Measurements from ENCODE around the gene GOLT1A. TPM values are rescaled to one million over a fixed set of nuclear protein-coding genes. Genes with fewer than 3 reads are reported as not detected.

The GOLT1A gene
- total RNA-seq, 4 donors from 2014 or later, result 1.1 to 1.3 TPM; not detected in 2

- Histone ChIP-seq H3K27me3 (peaks cover 0 to 6% (median 3%) of the 10 kb centered on the region in 3 donors), H3K4me1 (no peaks in the 10 kb centered on the region), H3K4me3 (no peak overlapping the region), H3K36me3 (no peaks in the 10 kb centered on the region), H3K9me3 (no peaks in the 10 kb centered on the region), H3K27ac (no peak overlapping the region)
- in situ Hi-C loops (cut with MboI; ENCODE audit: low sequenced_read_pairs in 4 of 4), result loop anchor here in 1 of 4 donors (25.0 kb wide), 1 partner anchor 342 kb away; the partner anchor contains the start of gene MDM4
- no peak for ATAC-seq
- DNase-seq, result no peak
- intact Hi-C loops (cut with DNase I; ENCODE audit: low total_unique reads), result loop anchor here (5.0 kb wide), 1 partner anchor 617 kb away; no protein-coding TSS in a partner anchor
- TF ChIP-seq CTCF (IDR thresholded peaks at IDR 0.05 in 4 of 5, conservative IDR thresholded peaks at IDR 0.05 in 1 of 5) (no peak), POLR2A (IDR thresholded peaks at IDR 0.05) (no peak)
Observed at GRCh38 chr1:204170494-204171155, 43.2 kb downstream of the GOLT1A start.

GRCh38 chr1:204169858-204170257 is 43.9 kb downstream of the GOLT1A start:
- no peaks in the 10 kb centered on the region for H3K4me1 ChIP-seq
- H3K36me3 ChIP-seq, result no peaks in the 10 kb centered on the region
- H3K4me3 ChIP-seq, result no peak overlapping the region
- peaks cover 0 to 6% (median 3%) of the 10 kb centered on the region in 3 donors for H3K27me3 ChIP-seq
- H3K9me3 ChIP-seq, result no peaks in the 10 kb centered on the region
- H3K27ac ChIP-seq, result no peak overlapping the region
- DNase-seq (no peak), ATAC-seq (no peak)
- in situ Hi-C loops (cut with MboI; ENCODE audit: low sequenced_read_pairs in 4 of 4), result loop anchor here in 3 of 4 donors (5.0 to 25.0 kb wide), 5 partner anchors 32 to 342 kb away; partner anchors contain the start of gene MDM4 (in 1 of the 3)
- intact Hi-C loops (cut with DNase I; ENCODE audit: low total_unique reads), result loop anchor here (5.0 kb wide), 1 partner anchor 617 kb away; no protein-coding TSS in a partner anchor
- TF ChIP-seq POLR2A (IDR thresholded peaks at IDR 0.05), result no peak
- no peak for TF ChIP-seq CTCF (IDR thresholded peaks at IDR 0.05 in 4 of 5, conservative IDR thresholded peaks at IDR 0.05 in 1 of 5)

- Histone ChIP-seq H3K4me1 (no peaks in the 10 kb centered on the region), H3K4me3 (no peak overlapping the region), H3K27me3 (peaks cover 0 to 3% (median 0%) of the 10 kb centered on the region in 3 donors), H3K9me3 (no peaks in the 10 kb centered on the region), H3K36me3 (no peaks in the 10 kb centered on the region), H3K27ac (no peak overlapping the region)
- in situ Hi-C loops (cut with MboI; ENCODE audit: low sequenced_read_pairs in 4 of 4) (loop anchor here in 3 of 4 donors (5.0 to 25.0 kb wide), 5 partner anchors 35 to 345 kb away; partner anchors contain the start of gene MDM4 (in 1 of the 3)), intact Hi-C loops (cut with DNase I; ENCODE audit: low total_unique reads) (no loop called here)
- no peak for ATAC-seq
- TF ChIP-seq CTCF (IDR thresholded peaks at IDR 0.05 in 4 of 5, conservative IDR thresholded peaks at IDR 0.05 in 1 of 5) (no peak), POLR2A (IDR thresholded peaks at IDR 0.05) (no peak)
- DNase-seq, result no peak
Observed at GRCh38 chr1:204167730-204168129, 46.1 kb downstream of the GOLT1A start.

- DNase-seq, result no peak
- Histone ChIP-seq H3K27ac (no peak within 1 kb of the TSS), H3K36me3 (no peaks in the 10 kb centered on the region), H3K27me3 (peaks cover 0 to 3% (median 0%) of the 10 kb centered on the region in 3 donors), H3K4me1 (peaks cover 0 to 3% of the 10 kb centered on the region in 2 donors), H3K4me3 (no peak within 1 kb of the TSS), H3K9me3 (no peaks in the 10 kb centered on the region)
- intact Hi-C loops (cut with DNase I; ENCODE audit: low total_unique reads) (no loop called here), in situ Hi-C loops (cut with MboI; ENCODE audit: low sequenced_read_pairs in 4 of 4) (loop anchor here in 3 of 4 donors (5.0 to 25.0 kb wide), 5 partner anchors 36 to 346 kb away; partner anchors contain the start of gene MDM4 (in 1 of the 3))
- TF ChIP-seq POLR2A (IDR thresholded peaks at IDR 0.05), result no peak
- ATAC-seq, result no peak
Observed at GRCh38 chr1:204166219-204166618, 47.6 kb downstream of the GOLT1A start, which contains the start of gene REN. Gene REN (minus strand): TSS chr1:204166337. CDS start chr1:204166293, 44 bp downstream.

- ATAC-seq, result peak; percentile 76 to 81
- Histone ChIP-seq H3K4me3 (no peak overlapping the region), H3K4me1 (peaks cover 0 to 3% of the 10 kb centered on the region in 2 donors), H3K27me3 (peaks cover 0 to 3% (median 0%) of the 10 kb centered on the region in 3 donors), H3K9me3 (no peaks in the 10 kb centered on the region), H3K36me3 (no peaks in the 10 kb centered on the region), H3K27ac (no peak overlapping the region)
- peak; percentile 95 to 100 (median 98) for TF ChIP-seq CTCF (IDR thresholded peaks at IDR 0.05 in 4 of 5, conservative IDR thresholded peaks at IDR 0.05 in 1 of 5)
- no peak for TF ChIP-seq POLR2A (IDR thresholded peaks at IDR 0.05)
- peak; percentile 30 to 64 for DNase-seq
- in situ Hi-C loops (cut with MboI; ENCODE audit: low sequenced_read_pairs in 4 of 4) (loop anchor here in 2 of 4 donors (10.0 to 25.0 kb wide), 2 partner anchors 202 to 350 kb away; partner anchors contain the start of gene MDM4 (in 1 of the 2)), intact Hi-C loops (cut with DNase I; ENCODE audit: low total_unique reads) (loop anchor here (1.0 to 2.0 kb wide), 3 partner anchors 36 to 201 kb away; no protein-coding TSS in a partner anchor)
Observed at GRCh38 chr1:204162494-204163074, 51.2 kb downstream of the GOLT1A start.
